Trophoblast cell (in vitro differentiated cells and primary cell): ENCODE data around the gene CGB5.
"Not testable (repeated sequence)": the region's sequence is repeated elsewhere in the genome, so short reads cannot be mapped to it uniquely, and the experiment has no call there.

Experiments used
- DNase-seq, 2 donors: peaks; one replicate each; pipeline ENCODE4 v3.0.0-alpha.2; 2016
- H2AFZ ChIP-seq: 2 replicates; pipeline ENCODE4 v1.6.1; 2013; ENCODE audit warnings: low read length, moderate library complexity, mild to moderate bottlenecking; ENCODE audit not compliant: insufficient read depth, poor library complexity
- H2AK5ac ChIP-seq: 2 replicates; pipeline ENCODE4 v1.6.1; 2013; ENCODE audit warnings: mild to moderate bottlenecking, low read length
- H2BK120ac ChIP-seq: 2 replicates; pipeline ENCODE4 v1.6.1; 2013; ENCODE audit warnings: low read length, mild to moderate bottlenecking, moderate library complexity; ENCODE audit not compliant: insufficient read depth, poor library complexity
- H2BK12ac ChIP-seq: 2 replicates; pipeline ENCODE4 v1.6.1; 2013; ENCODE audit warnings: mild to moderate bottlenecking, low read length, moderate library complexity
- H2BK5ac ChIP-seq: 2 replicates; pipeline ENCODE4 v1.6.1; 2013; ENCODE audit warnings: low read length, low read depth, moderate library complexity, mild to moderate bottlenecking; ENCODE audit not compliant: poor library complexity
- H3K14ac ChIP-seq: 2 replicates; pipeline ENCODE4 v1.6.1; 2013; ENCODE audit warnings: mild to moderate bottlenecking, low read length
- H3K18ac ChIP-seq: 2 replicates; pipeline ENCODE4 v1.6.1; 2013; ENCODE audit warnings: mild to moderate bottlenecking, low read length
- H3K23ac ChIP-seq: 2 replicates; pipeline ENCODE4 v1.6.1; 2013; ENCODE audit warnings: low read length
- H3K27ac ChIP-seq: 2 replicates; pipeline ENCODE4 v1.5.1; 2013; ENCODE audit warnings: low read depth, mild to moderate bottlenecking, inconsistent platforms, low read length, moderate library complexity
- H3K27me3 ChIP-seq: 2 replicates; pipeline ENCODE4 v1.6.1; 2013; ENCODE audit warnings: inconsistent platforms, mild to moderate bottlenecking, low read length, moderate library complexity; ENCODE audit not compliant: insufficient read depth
- H3K36me3 ChIP-seq, 2 experiments: 1 replicate in 1 of 2; 2 replicates in 1 of 2; pipeline ENCODE4 v1.6.1; 2013; ENCODE audit warnings: low read length in 2 of 2, mild to moderate bottlenecking in 2 of 2, moderate library complexity in 1 of 2; ENCODE audit not compliant: insufficient read depth in 2 of 2, control insufficient read depth in 1 of 2
- H3K4ac ChIP-seq: 2 replicates; pipeline ENCODE4 v1.6.1; 2013; ENCODE audit warnings: low read depth, mild to moderate bottlenecking, low read length, moderate library complexity
- H3K4me1 ChIP-seq, 2 experiments: 1 replicate in 1 of 2; 2 replicates in 1 of 2; pipeline ENCODE4 v1.6.1; 2013; ENCODE audit warnings: low read length in 2 of 2, mild to moderate bottlenecking in 2 of 2, moderate library complexity in 1 of 2; ENCODE audit not compliant: insufficient read depth in 2 of 2, control insufficient read depth in 1 of 2
- H3K4me2 ChIP-seq: 2 replicates; pipeline ENCODE4 v1.6.1; 2013; ENCODE audit warnings: inconsistent platforms, mild to moderate bottlenecking, low read length, moderate library complexity
- H3K4me3 ChIP-seq: 2 replicates; pipeline ENCODE4 v1.5.1; 2013; ENCODE audit warnings: mild to moderate bottlenecking, low read depth, low read length, inconsistent platforms
- H3K79me1 ChIP-seq: one replicate; pipeline ENCODE4 v1.6.1; 2013; ENCODE audit warnings: low read length
- H3K79me2 ChIP-seq: 2 replicates; pipeline ENCODE4 v1.6.1; 2013; ENCODE audit warnings: low read length, mild to moderate bottlenecking; ENCODE audit not compliant: control insufficient read depth, insufficient read depth, poor library complexity
- H3K9ac ChIP-seq: 2 replicates; pipeline ENCODE4 v1.6.1; 2013; ENCODE audit warnings: mild to moderate bottlenecking, low read length
- H3K9me3 ChIP-seq: 2 replicates; pipeline ENCODE4 v1.6.1; 2013; ENCODE audit warnings: low read depth, mild to moderate bottlenecking, control low read depth, inconsistent platforms, low read length; ENCODE audit not compliant: insufficient read depth
- H4K12ac ChIP-seq: 2 replicates; pipeline ENCODE4 v1.6.1; 2013; ENCODE audit warnings: low read depth, mild to moderate bottlenecking, low read length, moderate library complexity
- H4K8ac ChIP-seq: 2 replicates; pipeline ENCODE4 v1.6.1; 2013; ENCODE audit warnings: low read depth, mild to moderate bottlenecking, low read length, moderate library complexity
- H4K91ac ChIP-seq: one replicate; pipeline ENCODE4 v1.6.1; 2013; ENCODE audit warnings: low read depth, mild to moderate bottlenecking, low read length, moderate library complexity
- WGBS: extraction: QIAGEN DNeasy Blood & Tissue Kit; methylation state at CpG from one replicate; pipeline ENCODE4 v1.1.7; 2013; ENCODE audit warnings: missing lambda C conversion rate; ENCODE audit not compliant: insufficient read length, insufficient coverage; ENCODE audit errors: extremely low coverage; 5-methylcytosine and 5-hydroxymethylcytosine counted together

CGB5 gene

GRCh38 chr19:49070416-49070815 lies 26.8 kb downstream of the CGB5 start:
- H3K4ac ChIP-seq, result no peak overlapping the region
- H4K8ac ChIP-seq, result no peak overlapping the region
- H4K91ac ChIP-seq, result no peak overlapping the region
- no peak overlapping the region for H2AFZ ChIP-seq
- no peak overlapping the region for H3K18ac ChIP-seq
- H3K14ac ChIP-seq, result no peak overlapping the region
- no peak overlapping the region for H3K4me2 ChIP-seq
- no peak overlapping the region for H2BK120ac ChIP-seq
- H3K23ac ChIP-seq, result no peak overlapping the region
- no CpG with 5 or more reads among the region's 21 CpGs for WGBS
- H3K4me3 ChIP-seq, result no peak overlapping the region
- no peak overlapping the region for H4K12ac ChIP-seq
- H3K36me3 ChIP-seq, result no peaks in the 10 kb centered on the region
- DNase-seq, result no peak
- peaks cover 31% of the 10 kb centered on the region for H3K27me3 ChIP-seq
- no peak overlapping the region for H3K27ac ChIP-seq
- H2BK5ac ChIP-seq, result no peak overlapping the region
- no peak overlapping the region for H2AK5ac ChIP-seq
- peaks cover 7 to 13% of the 10 kb centered on the region in 2 experiments for H3K4me1 ChIP-seq
- H3K79me2 ChIP-seq, result no peaks in the 10 kb centered on the region
- peaks cover 7% of the 10 kb centered on the region for H3K79me1 ChIP-seq
- no peak overlapping the region for H2BK12ac ChIP-seq
- H3K9me3 ChIP-seq, result peaks cover 26% of the 10 kb centered on the region
- H3K9ac ChIP-seq, result no peak overlapping the region

GRCh38 chr19:49071860-49072547 lies 28.4 kb downstream of the CGB5 start:
- no CpG with 5 or more reads among the region's 93 CpGs for WGBS
- H4K8ac ChIP-seq, result no peak overlapping the region
- H3K36me3 ChIP-seq, result no peaks in the 10 kb centered on the region

GRCh38 chr19:49073514-49074378 lies 30.1 kb downstream of the CGB5 start:
- peaks cover 31% of the 10 kb centered on the region for H3K27me3 ChIP-seq
- DNase-seq, result peak in 1 of 2 donors; percentile 16
- no CpG with 5 or more reads among the region's 23 CpGs for WGBS

More at GRCh38 chr19:49071860-49072547, 28.4 kb downstream of the CGB5 start:
- Histone ChIP-seq H3K4ac (no peak overlapping the region), H2BK5ac (no peak overlapping the region), H3K4me3 (no peak overlapping the region), H3K79me1 (no peaks in the 10 kb centered on the region), H3K27ac (no peak overlapping the region), H3K9ac (no peak overlapping the region), H3K4me1 (peaks cover 0 to 3% of the 10 kb centered on the region in 2 experiments), H3K14ac (no peak overlapping the region), H3K9me3 (peaks cover 24% of the 10 kb centered on the region), H3K79me2 (no peaks in the 10 kb centered on the region), H3K4me2 (peak overlapping the region; percentile 6), H2AK5ac (no peak overlapping the region), H3K27me3 (peaks cover 31% of the 10 kb centered on the region), H3K18ac (no peak overlapping the region), H4K12ac (no peak overlapping the region), H4K91ac (no peak overlapping the region), H2BK120ac (no peak overlapping the region), H2BK12ac (no peak overlapping the region), H3K23ac (no peak overlapping the region), H2AFZ (no peak overlapping the region)
- no peak for DNase-seq

GRCh38 chr19:49074869-49075268 lies 31.2 kb downstream of the CGB5 start:
- WGBS, result no CpG with 5 or more reads among the region's 9 CpGs

More at GRCh38 chr19:49073514-49074378, 30.1 kb downstream of the CGB5 start:
- no peak overlapping the region for H3K4me2 ChIP-seq
- H3K4ac ChIP-seq, result no peak overlapping the region
- H3K9ac ChIP-seq, result no peak overlapping the region
- H2AK5ac ChIP-seq, result no peak overlapping the region
- no peak overlapping the region for H4K91ac ChIP-seq
- H3K79me1 ChIP-seq, result no peaks in the 10 kb centered on the region
- no peaks in the 10 kb centered on the region for H3K36me3 ChIP-seq
- H3K18ac ChIP-seq, result no peak overlapping the region
- no peak overlapping the region for H2BK120ac ChIP-seq
- H3K4me3 ChIP-seq, result no peak overlapping the region
- H3K9me3 ChIP-seq, result peaks cover 24% of the 10 kb centered on the region
- H3K23ac ChIP-seq, result no peak overlapping the region
- H3K79me2 ChIP-seq, result no peaks in the 10 kb centered on the region
- H3K14ac ChIP-seq, result no peak overlapping the region
- no peak overlapping the region for H4K8ac ChIP-seq
- no peak overlapping the region for H2BK12ac ChIP-seq
- no peak overlapping the region for H3K27ac ChIP-seq
- H2AFZ ChIP-seq, result no peak overlapping the region
- H2BK5ac ChIP-seq, result no peak overlapping the region
- H4K12ac ChIP-seq, result no peak overlapping the region
- H3K4me1 ChIP-seq, result peaks cover 0 to 1% of the 10 kb centered on the region in 2 experiments

More at GRCh38 chr19:49074869-49075268, 31.2 kb downstream of the CGB5 start:
- not testable (repeated sequence) for H2BK120ac ChIP-seq, H2BK12ac ChIP-seq, H3K14ac ChIP-seq, H3K23ac ChIP-seq, H2BK5ac ChIP-seq, H3K4me1 ChIP-seq, H2AK5ac ChIP-seq, H4K91ac ChIP-seq, H4K12ac ChIP-seq, H3K79me2 ChIP-seq, H3K79me1 ChIP-seq, H2AFZ ChIP-seq, H3K27ac ChIP-seq, H3K36me3 ChIP-seq, H3K9ac ChIP-seq, H4K8ac ChIP-seq, H3K4ac ChIP-seq, H3K4me3 ChIP-seq, H3K18ac ChIP-seq, H3K4me2 ChIP-seq
- peaks cover 22% of the 10 kb centered on the region for H3K9me3 ChIP-seq
- peaks cover 31% of the 10 kb centered on the region for H3K27me3 ChIP-seq
- DNase-seq, result peak in 1 of 2 donors; percentile 54
